ENCODE results near the gene PARD3B.
A peak's percentile ranks its signal among the peaks of the same experiment; 100 is the strongest.

Gene PARD3B

DNA sequence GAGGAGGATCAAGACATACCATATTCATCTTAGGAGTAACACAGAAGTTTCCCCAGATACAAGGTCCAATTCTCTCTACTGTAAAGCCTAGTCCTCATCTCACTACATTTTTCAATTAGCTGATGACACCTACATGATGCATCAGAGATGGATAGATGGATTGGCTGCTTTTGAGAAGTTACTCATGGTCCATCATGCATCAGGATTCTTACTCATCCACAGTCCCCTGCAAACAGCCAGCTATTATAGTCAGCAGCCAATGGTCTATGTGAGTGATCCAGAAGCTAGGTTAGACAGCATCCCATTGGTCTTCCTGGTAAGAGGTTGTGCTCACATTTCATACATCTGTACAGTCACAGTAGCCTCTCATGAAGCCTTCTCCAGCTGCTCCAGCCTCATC, 982.5 kb downstream of the PARD3B start:
- no peak overlapping the region for H3K4me3 Mint-ChIP-seq
- peaks cover 1% of the 10 kb centered on the region for H3K27me3 Mint-ChIP-seq
- no peaks in the 10 kb centered on the region for H3K9me3 Mint-ChIP-seq
- no peaks in the 10 kb centered on the region for H3K36me3 Mint-ChIP-seq (ENCODE audit: low read depth)
- intact Hi-C loops (cut with micrococcal nuclease) = no loop called here
- peaks cover 5% of the 10 kb centered on the region for H3K4me1 Mint-ChIP-seq (ENCODE audit: low read depth)
- H3K27ac Mint-ChIP-seq = no peak overlapping the region

- H3K27me3 Mint-ChIP-seq = no peaks in the 10 kb centered on the region
- no peak overlapping the region for H3K4me3 Mint-ChIP-seq
- intact Hi-C loops (cut with micrococcal nuclease) = no loop called here
- no peaks in the 10 kb centered on the region for H3K36me3 Mint-ChIP-seq (ENCODE audit: low read depth)
- no peaks in the 10 kb centered on the region for H3K9me3 Mint-ChIP-seq
- H3K4me1 Mint-ChIP-seq (ENCODE audit: low read depth) = peaks cover 5% of the 10 kb centered on the region
- no peak overlapping the region for H3K27ac Mint-ChIP-seq
Measured at GRCh38 chr2:205531072-205531471, 985.8 kb downstream of the PARD3B start.

DNA sequence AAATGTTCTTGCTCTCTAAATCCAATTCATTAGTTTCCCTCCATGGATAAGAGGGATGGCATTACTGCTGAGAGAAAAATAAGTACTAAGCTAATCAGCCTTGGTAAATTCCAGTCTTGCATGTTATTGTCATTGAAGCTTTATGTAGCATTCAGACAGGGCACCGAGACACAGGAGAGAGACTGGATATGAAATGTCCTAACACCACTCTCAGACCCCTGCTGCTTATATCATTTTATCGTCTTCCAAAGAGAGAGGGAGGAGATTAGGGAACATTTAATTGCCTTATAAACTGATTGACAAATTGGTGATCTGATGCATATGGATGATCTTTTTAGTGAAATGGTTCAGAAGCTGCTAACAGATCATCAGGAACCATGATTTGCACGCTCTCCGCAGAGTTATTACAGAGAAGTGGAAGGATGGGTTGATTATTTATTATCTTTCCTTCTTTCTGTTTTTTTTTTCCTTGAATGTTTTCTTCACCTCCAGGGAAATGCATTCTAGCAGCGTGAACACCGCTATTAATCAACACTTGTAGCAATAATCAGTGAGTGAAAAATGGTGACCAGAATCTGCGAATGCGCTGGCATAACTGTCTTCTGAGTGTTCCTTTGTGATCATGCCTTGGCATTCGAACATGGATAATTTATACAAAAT, 986.3 kb downstream of the PARD3B start:
- intact Hi-C loops (cut with micrococcal nuclease) = no loop called here

GRCh38 chr2:205535001-205535400, 989.7 kb downstream of the PARD3B start:
- Mint-ChIP-seq H3K4me3 (no peak overlapping the region), H3K9me3 (no peaks in the 10 kb centered on the region), H3K36me3 (ENCODE audit: low read depth) (no peaks in the 10 kb centered on the region), H3K27me3 (no peaks in the 10 kb centered on the region), H3K27ac (no peak overlapping the region), H3K4me1 (ENCODE audit: low read depth) (peaks cover 8% of the 10 kb centered on the region)
- intact Hi-C loops (cut with micrococcal nuclease) = no loop called here

More for the DNA sequence above, 986.3 kb downstream of the PARD3B start:
- H3K27ac Mint-ChIP-seq = no peak overlapping the region
- no peaks in the 10 kb centered on the region for H3K27me3 Mint-ChIP-seq
- H3K9me3 Mint-ChIP-seq = no peaks in the 10 kb centered on the region
- no peaks in the 10 kb centered on the region for H3K36me3 Mint-ChIP-seq (ENCODE audit: low read depth)
- H3K4me1 Mint-ChIP-seq (ENCODE audit: low read depth) = peaks cover 5% of the 10 kb centered on the region
- no peak overlapping the region for H3K4me3 Mint-ChIP-seq

- Mint-ChIP-seq H3K4me3 (no peak overlapping the region), H3K36me3 (ENCODE audit: low read depth) (no peaks in the 10 kb centered on the region), H3K9me3 (no peaks in the 10 kb centered on the region), H3K4me1 (ENCODE audit: low read depth) (peaks cover 22% of the 10 kb centered on the region), H3K27ac (no peak overlapping the region), H3K27me3 (no peaks in the 10 kb centered on the region)
- intact Hi-C loops (cut with micrococcal nuclease) = loop anchor here (10.0 kb wide), 1 partner anchor 135 kb away; no protein-coding TSS in a partner anchor
Measured at GRCh38 chr2:205539603-205540002, 994.3 kb downstream of the PARD3B start.

DNA sequence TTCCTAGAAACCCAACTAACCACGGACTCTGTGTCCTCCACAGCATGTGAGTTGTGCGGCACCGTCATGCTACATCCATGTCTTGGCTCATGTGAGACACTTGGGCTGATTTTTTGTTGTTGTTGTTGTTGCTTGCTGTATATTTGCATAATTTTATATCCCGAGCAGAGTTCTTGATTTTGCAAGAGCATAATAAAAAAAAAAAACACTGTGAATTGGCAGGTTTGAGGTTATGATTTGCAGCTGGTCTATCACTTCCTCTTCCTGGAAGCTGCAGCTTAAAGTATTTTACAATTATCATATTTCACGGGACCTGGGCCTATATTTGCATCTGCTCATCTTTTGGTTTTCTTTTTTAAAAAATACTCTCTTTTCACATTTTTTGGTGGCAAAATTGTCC, 994.8 kb downstream of the PARD3B start:
- H3K4me3 Mint-ChIP-seq = peak overlapping the region; percentile 13
- intact Hi-C loops (cut with micrococcal nuclease) = loop anchor here (10.0 kb wide), 1 partner anchor 135 kb away; no protein-coding TSS in a partner anchor
- no peaks in the 10 kb centered on the region for H3K36me3 Mint-ChIP-seq (ENCODE audit: low read depth)
- no peaks in the 10 kb centered on the region for H3K9me3 Mint-ChIP-seq
- H3K27ac Mint-ChIP-seq = no peak overlapping the region
- no peaks in the 10 kb centered on the region for H3K27me3 Mint-ChIP-seq
- H3K4me1 Mint-ChIP-seq (ENCODE audit: low read depth) = peaks cover 22% of the 10 kb centered on the region

DNA sequence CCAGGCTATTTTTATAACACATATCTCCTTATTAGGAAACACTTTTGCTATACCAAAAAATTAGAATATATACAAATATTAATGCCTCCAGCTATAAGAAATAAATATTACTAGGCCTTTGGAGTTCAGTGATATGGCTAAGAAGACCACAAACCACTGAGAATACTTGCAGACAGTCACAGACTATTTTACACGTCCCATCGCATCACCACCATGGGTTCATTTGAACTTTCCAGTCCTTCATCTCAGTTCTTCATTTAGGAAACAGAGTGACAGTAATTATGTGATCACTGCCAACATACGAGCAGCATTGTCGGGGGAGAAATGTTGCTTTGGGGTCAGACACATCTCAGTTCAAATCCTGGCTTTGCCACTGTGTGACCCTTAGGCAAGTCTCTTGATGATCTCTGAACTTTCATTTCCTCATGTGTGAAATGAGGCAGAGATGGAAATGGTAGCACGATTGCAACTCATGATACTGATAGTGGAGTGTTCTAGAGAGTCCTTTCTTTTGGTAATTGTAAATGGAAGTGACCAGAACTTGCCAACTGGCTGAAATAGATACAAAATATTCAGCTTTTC, 998.1 kb downstream of the PARD3B start:
- peaks cover 1% of the 10 kb centered on the region for H3K9me3 Mint-ChIP-seq
- peaks cover 38% of the 10 kb centered on the region for H3K4me1 Mint-ChIP-seq (ENCODE audit: low read depth)
- H3K27me3 Mint-ChIP-seq = no peaks in the 10 kb centered on the region
- H3K36me3 Mint-ChIP-seq (ENCODE audit: low read depth) = no peaks in the 10 kb centered on the region
- H3K4me3 Mint-ChIP-seq = no peak overlapping the region
- intact Hi-C loops (cut with micrococcal nuclease) = loop anchor here (10.0 kb wide), 1 partner anchor 131 kb away; no protein-coding TSS in a partner anchor
- H3K27ac Mint-ChIP-seq = no peak overlapping the region

DNA sequence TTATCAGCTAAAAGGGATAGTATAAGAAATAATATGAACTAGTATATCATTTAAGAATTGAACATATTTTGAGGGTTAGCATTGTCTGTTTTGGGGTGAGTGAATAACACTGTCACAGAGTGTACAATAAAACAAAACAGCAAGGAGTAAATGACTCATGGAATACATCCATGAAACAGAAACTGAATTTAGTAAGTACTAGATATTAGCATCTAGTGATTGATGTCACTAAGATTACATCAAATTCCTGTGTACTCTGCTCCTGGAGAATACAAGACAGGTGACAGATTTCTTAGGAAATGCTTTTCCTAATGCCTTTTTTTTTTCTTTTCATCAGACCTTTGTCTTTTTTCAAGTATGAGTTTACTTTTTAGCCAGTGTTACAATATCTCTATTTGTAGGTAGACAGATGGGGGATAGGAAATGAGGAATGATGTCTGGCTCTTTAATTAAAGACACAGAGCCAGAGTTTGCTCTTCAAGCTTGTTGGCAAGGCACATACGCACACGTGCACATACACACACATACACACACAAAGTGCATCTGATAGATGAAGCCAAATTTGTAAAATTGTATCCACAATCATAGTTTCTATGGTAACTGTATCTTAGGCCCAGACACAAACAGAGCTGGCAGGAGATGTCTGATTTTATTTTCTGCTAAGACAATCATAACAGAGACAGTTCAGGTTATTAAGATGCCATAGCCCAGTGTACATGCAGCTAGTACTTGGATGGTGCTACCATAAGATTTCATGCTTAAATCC, 998.8 kb downstream of the PARD3B start:
- H3K4me1 Mint-ChIP-seq (ENCODE audit: low read depth) = peaks cover 38% of the 10 kb centered on the region
- H3K36me3 Mint-ChIP-seq (ENCODE audit: low read depth) = no peaks in the 10 kb centered on the region
- intact Hi-C loops (cut with micrococcal nuclease) = loop anchor here (10.0 kb wide), 1 partner anchor 131 kb away; no protein-coding TSS in a partner anchor
- peaks cover 9% of the 10 kb centered on the region for H3K9me3 Mint-ChIP-seq
- no peaks in the 10 kb centered on the region for H3K27me3 Mint-ChIP-seq
- H3K4me3 Mint-ChIP-seq = no peak overlapping the region
- H3K27ac Mint-ChIP-seq = no peak overlapping the region

- Mint-ChIP-seq H3K4me3 (no peak overlapping the region), H3K9me3 (peaks cover 12% of the 10 kb centered on the region), H3K27ac (peak overlapping the region; percentile 58), H3K27me3 (no peaks in the 10 kb centered on the region), H3K4me1 (ENCODE audit: low read depth) (peaks cover 23% of the 10 kb centered on the region), H3K36me3 (ENCODE audit: low read depth) (no peaks in the 10 kb centered on the region)
- intact Hi-C loops (cut with micrococcal nuclease) = loop anchor here (10.0 kb wide), 1 partner anchor 129 kb away; no protein-coding TSS in a partner anchor
Measured at GRCh38 chr2:205545971-205546816, 1000.9 kb downstream of the PARD3B start.

DNA sequence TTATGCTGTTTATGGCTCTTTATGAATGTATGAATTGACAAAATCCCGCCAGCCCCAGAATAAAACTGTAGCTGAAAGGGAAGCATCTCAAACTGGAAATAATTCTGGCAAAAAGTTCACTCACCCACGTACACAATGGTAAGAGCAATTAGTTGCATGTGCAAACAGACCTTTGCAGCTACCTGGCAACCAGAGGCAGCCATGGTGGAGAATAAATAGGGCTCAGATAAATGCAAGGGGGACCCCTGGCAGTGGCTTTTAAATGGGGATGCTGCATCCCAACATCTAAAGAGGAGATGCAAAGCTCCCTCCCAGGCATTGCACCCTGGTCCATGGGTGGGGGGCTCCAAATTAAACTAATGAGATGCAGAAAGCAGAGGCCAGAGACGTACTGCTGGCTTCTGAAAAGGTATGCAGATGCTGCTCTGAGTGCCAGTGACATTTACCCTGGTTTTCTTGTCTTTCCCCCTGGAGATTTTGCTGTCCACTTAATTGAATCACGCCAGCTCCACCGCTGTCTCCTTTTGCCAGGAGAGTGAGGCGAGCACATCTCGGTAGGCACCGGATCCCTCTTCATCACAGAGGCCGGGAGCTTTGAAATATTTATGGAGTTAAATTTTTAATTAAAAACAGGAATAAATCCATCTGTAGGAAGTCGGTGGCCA, 1010.4 kb downstream of the PARD3B start:
- Mint-ChIP-seq H3K9me3 (no peaks in the 10 kb centered on the region), H3K4me1 (ENCODE audit: low read depth) (peaks cover 5% of the 10 kb centered on the region), H3K36me3 (ENCODE audit: low read depth) (no peaks in the 10 kb centered on the region), H3K4me3 (no peak overlapping the region), H3K27me3 (no peaks in the 10 kb centered on the region), H3K27ac (no peak overlapping the region)
- intact Hi-C loops (cut with micrococcal nuclease) = no loop called here

DNA sequence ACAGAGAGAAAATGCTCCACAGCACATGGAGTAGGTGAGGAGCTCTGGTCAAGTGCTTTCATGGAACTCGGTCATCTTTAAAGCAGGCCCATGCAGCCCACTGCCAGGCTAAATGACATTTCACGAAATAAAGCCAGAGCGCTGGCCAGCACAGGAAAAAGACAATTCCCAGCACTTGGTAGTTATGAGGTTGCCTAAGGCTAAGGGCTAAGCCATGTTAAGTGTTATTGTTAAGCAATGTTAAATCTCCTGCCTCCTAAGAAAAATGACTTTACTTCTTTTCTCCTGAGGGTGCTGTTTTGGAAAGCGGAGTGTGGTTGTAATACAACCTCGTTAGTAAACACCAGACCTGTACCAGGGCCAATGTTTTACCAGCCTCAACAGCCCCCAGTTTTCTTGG, 1011.1 kb downstream of the PARD3B start:
- Mint-ChIP-seq H3K9me3 (no peaks in the 10 kb centered on the region), H3K27me3 (no peaks in the 10 kb centered on the region), H3K27ac (no peak overlapping the region), H3K36me3 (ENCODE audit: low read depth) (no peaks in the 10 kb centered on the region), H3K4me1 (ENCODE audit: low read depth) (peaks cover 12% of the 10 kb centered on the region), H3K4me3 (no peak overlapping the region)
- intact Hi-C loops (cut with micrococcal nuclease) = no loop called here

DNA sequence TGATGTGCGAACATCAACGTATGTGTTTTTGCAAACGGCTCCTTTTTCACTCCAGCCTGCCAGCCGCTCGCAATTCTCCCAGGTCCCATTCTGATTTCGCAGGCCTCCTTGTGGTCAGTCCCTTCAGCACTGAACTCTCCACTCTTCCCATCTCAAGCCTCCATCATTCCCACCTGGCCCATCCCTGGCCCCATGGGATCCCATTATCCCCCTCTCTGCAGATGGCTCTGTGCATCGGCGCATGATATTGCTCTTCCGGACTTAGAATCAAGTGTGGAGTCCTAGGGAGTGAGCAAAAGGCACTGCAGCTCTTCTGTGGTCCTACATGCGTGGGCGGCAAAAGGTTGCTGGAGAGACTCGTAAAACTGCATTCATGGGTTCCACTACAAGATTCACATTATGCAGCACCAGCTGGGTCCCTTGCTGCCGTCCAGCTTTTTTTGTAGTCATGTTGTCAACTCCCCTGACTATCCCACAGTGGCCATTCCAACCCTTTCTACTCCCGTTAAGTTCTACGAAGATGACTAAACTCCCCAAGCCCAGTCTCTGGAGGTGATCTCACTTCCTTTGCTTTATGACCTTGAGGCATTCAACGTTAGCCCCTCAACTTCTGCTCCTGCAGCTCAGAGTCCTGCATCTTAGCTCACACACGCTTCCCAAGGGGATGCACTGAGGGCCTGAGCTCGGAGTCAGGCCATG, 1011.7 kb downstream of the PARD3B start:
- Mint-ChIP-seq H3K27me3 (no peaks in the 10 kb centered on the region), H3K27ac (no peak overlapping the region), H3K4me1 (ENCODE audit: low read depth) (peaks cover 17% of the 10 kb centered on the region), H3K36me3 (ENCODE audit: low read depth) (no peaks in the 10 kb centered on the region), H3K9me3 (no peaks in the 10 kb centered on the region), H3K4me3 (no peak overlapping the region)
- intact Hi-C loops (cut with micrococcal nuclease) = no loop called here

GRCh38 chr2:205557873-205558272, 1012.6 kb downstream of the PARD3B start:
- H3K9me3 Mint-ChIP-seq = no peaks in the 10 kb centered on the region
- H3K36me3 Mint-ChIP-seq (ENCODE audit: low read depth) = no peaks in the 10 kb centered on the region
- H3K4me3 Mint-ChIP-seq = no peak overlapping the region
- peaks cover 17% of the 10 kb centered on the region for H3K4me1 Mint-ChIP-seq (ENCODE audit: low read depth)
- intact Hi-C loops (cut with micrococcal nuclease) = no loop called here
- no peaks in the 10 kb centered on the region for H3K27me3 Mint-ChIP-seq
- no peak overlapping the region for H3K27ac Mint-ChIP-seq
